NCI-H345 treated with DMSO at 0.1 percent for 48 hours (cell line): ENCODE measurements around the gene SPPL3.

Source experiments
- DNase-seq: peaks from one replicate; lab custom pipeline; 2025; ENCODE audit not compliant: unreplicated experiment; lab: John Stamatoyannopoulos, UW

Gene SPPL3

GRCh38 chr12:120879102-120879501 lies 25.1 kb downstream of the SPPL3 start:
- DNase-seq, result no peak

GRCh38 chr12:120874547-120875245 lies 29.5 kb downstream of the SPPL3 start:
- no peak for DNase-seq

- DNase-seq, result no peak
These were observed 30.9 kb downstream of the SPPL3 start for GRCh38 chr12:120873226-120873625.

- no peak for DNase-seq
These were observed 31.7 kb downstream of the SPPL3 start for GRCh38 chr12:120872487-120872886.

- DNase-seq, result no peak
These were observed 33.7 kb downstream of the SPPL3 start for GRCh38 chr12:120870415-120870814.

GRCh38 chr12:120869376-120869775 lies 34.8 kb downstream of the SPPL3 start:
- no peak for DNase-seq

GRCh38 chr12:120866108-120866507 lies 38.0 kb downstream of the SPPL3 start:
- no peak for DNase-seq

GRCh38 chr12:120865098-120865497 lies 39.1 kb downstream of the SPPL3 start:
- no peak for DNase-seq

GRCh38 chr12:120862664-120863063 lies 41.5 kb downstream of the SPPL3 start:
- no peak for DNase-seq

- DNase-seq, result no peak
These were observed 42.9 kb downstream of the SPPL3 start for GRCh38 chr12:120861074-120861795.

- DNase-seq, result no peak
These were observed 45.7 kb downstream of the SPPL3 start for GRCh38 chr12:120858306-120859088.

GRCh38 chr12:120856980-120857379 lies 47.2 kb downstream of the SPPL3 start:
- no peak for DNase-seq

GRCh38 chr12:120855823-120856588 lies 48.2 kb downstream of the SPPL3 start:
- no peak for DNase-seq

GRCh38 chr12:120854804-120855203 lies 49.4 kb downstream of the SPPL3 start:
- DNase-seq, result no peak

- DNase-seq, result no peak
These were observed 51.0 kb downstream of the SPPL3 start for GRCh38 chr12:120853188-120853587.

GRCh38 chr12:120851944-120852343 lies 52.2 kb downstream of the SPPL3 start:
- no peak for DNase-seq

GRCh38 chr12:120851444-120851843 lies 52.7 kb downstream of the SPPL3 start:
- no peak for DNase-seq

GRCh38 chr12:120849765-120850164 lies 54.4 kb downstream of the SPPL3 start:
- DNase-seq, result no peak

- no peak for DNase-seq
These were observed 56.3 kb downstream of the SPPL3 start for GRCh38 chr12:120847814-120848213.

GRCh38 chr12:120847392-120847791 lies 56.8 kb downstream of the SPPL3 start:
- DNase-seq, result no peak

- no peak for DNase-seq
These were observed 57.4 kb downstream of the SPPL3 start for GRCh38 chr12:120846721-120847120.
